ENCODE measurements around the gene POLR3A. TPM values are rescaled to one million over a fixed set of nuclear protein-coding genes. Genes with fewer than 3 reads are reported as not detected.
A peak's percentile ranks its signal among the peaks of the same experiment; 100 is the strongest.

Gene POLR3A
- polyA plus RNA-seq, 1 of the 3 experiments (the other 2 are of a cell fraction): 10.8 TPM

DNA sequence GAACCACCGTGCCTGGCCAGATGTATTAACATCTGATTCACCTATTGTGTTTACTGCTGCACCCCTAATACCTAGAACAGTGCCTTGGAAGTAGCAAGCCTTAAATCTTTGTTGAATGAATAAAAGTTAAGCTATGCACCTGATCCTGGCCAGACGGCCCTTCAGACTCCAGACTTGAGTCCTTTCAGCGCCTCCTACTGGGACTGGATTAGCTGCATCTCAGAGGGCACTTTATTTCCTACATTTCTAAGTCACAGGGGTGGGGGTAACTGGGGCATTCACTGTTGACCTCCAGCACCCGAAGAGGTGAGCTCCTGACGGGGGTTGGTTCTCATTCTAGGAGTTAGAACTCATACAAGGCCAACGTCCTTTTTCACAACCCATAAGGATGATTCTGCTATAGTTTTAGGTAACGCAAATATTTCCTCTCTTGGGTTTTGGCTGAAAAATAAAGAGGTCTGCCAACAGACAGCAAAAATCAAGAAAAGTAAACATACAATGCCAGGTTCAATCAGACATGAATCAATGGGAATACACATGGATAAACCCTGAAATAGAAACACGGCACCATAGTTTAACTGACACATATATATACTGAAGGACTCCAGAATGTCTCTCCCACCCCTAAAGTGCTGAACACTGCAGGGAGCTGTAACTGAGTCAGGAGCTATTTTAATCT lies 54.8 kb downstream of the POLR3A start:
- ChIA-PET POLR2A (no interaction called here), CTCF (interaction anchor here (0.6 to 2.7 kb wide), 8 partner anchors 8 to 132 kb away, joined by 3 to 11 read pairs (median 4); no protein-coding TSS in a partner anchor)
- Histone ChIP-seq H3K36me3 (replicated peaks in 1 of 2; ENCODE audit: control insufficient read depth in 1 of 2, insufficient read depth in 2 of 2, low read length in 1 of 2) (peaks cover 31 to 35% of the 10 kb centered on the region in 2 experiments), H4K20me1 (ENCODE audit: insufficient read depth) (no peaks in the 10 kb centered on the region), H3K9ac (no peak overlapping the region), H3K9me3 (no peaks in the 10 kb centered on the region), H2AFZ (ENCODE audit: low read depth) (no peak overlapping the region), H3K9me2 (no peaks in the 10 kb centered on the region), H3K4me1 (ENCODE audit: control insufficient read depth in 1 of 2, insufficient read depth in 2 of 2, low read depth in 1 of 2, low read length in 1 of 2) (peaks cover 8 to 10% of the 10 kb centered on the region in 2 experiments; a peak in 3 of 4 replicates), H3K27ac (ENCODE audit: low read depth in 2 of 2, low read length in 1 of 2) (no peak overlapping the region; a peak in 1 of 4 replicates), H3F3A (replicated peaks; ENCODE audit: insufficient read depth) (peaks cover 19% of the 10 kb centered on the region), H3K27me3 (ENCODE audit: insufficient read depth) (no peaks in the 10 kb centered on the region), H3K4me3 (ENCODE audit: low read depth in 2 of 2, low read length in 1 of 2) (no peak overlapping the region), H3K79me2 (ENCODE audit: insufficient read depth) (no peaks in the 10 kb centered on the region), H3K4me2 (no peak overlapping the region)
- peak; percentile 33 for DNase-seq
- WGBS (ENCODE audit: low lambda C conversion rate): 80% methylated on average over 8 of the region's 8 CpGs
- TF ChIP-seq EP300 (IDR thresholded peaks at IDR 0.05; ENCODE audit: borderline replicate concordance in 1 of 2, low read depth in 1 of 2, low read length in 1 of 2) (no peak), RAD21 (IDR thresholded peaks at IDR 0.05; ENCODE audit: low read length) (peak; percentile 59), SMC3 (IDR thresholded peaks at IDR 0.05; ENCODE audit: low read depth, low read length) (peak; percentile 38; the same call in 1 of the 2 replicates)
- TF ChIP-seq, protein P1, sequence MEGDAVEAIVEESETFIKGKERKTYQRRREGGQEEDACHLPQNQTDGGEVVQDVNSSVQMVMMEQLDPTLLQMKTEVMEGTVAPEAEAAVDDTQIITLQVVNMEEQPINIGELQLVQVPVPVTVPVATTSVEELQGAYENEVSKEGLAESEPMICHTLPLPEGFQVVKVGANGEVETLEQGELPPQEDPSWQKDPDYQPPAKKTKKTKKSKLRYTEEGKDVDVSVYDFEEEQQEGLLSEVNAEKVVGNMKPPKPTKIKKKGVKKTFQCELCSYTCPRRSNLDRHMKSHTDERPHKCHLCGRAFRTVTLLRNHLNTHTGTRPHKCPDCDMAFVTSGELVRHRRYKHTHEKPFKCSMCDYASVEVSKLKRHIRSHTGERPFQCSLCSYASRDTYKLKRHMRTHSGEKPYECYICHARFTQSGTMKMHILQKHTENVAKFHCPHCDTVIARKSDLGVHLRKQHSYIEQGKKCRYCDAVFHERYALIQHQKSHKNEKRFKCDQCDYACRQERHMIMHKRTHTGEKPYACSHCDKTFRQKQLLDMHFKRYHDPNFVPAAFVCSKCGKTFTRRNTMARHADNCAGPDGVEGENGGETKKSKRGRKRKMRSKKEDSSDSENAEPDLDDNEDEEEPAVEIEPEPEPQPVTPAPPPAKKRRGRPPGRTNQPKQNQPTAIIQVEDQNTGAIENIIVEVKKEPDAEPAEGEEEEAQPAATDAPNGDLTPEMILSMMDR (IDR thresholded peaks at IDR 0.05): peak; percentile 56

- Histone ChIP-seq H3K9me2 (no peaks in the 10 kb centered on the region), H4K20me1 (ENCODE audit: insufficient read depth) (no peaks in the 10 kb centered on the region), H3K27ac (ENCODE audit: low read depth in 2 of 2, low read length in 1 of 2) (no peak overlapping the region), H2AFZ (ENCODE audit: low read depth) (no peak overlapping the region), H3K9ac (no peak overlapping the region), H3K4me1 (ENCODE audit: control insufficient read depth in 1 of 2, insufficient read depth in 2 of 2, low read depth in 1 of 2, low read length in 1 of 2) (peaks cover 10 to 16% of the 10 kb centered on the region in 2 experiments; a peak in 3 of 4 replicates), H3K9me3 (no peaks in the 10 kb centered on the region), H3K4me3 (ENCODE audit: low read depth in 2 of 2, low read length in 1 of 2) (no peak overlapping the region), H3K36me3 (replicated peaks in 1 of 2; ENCODE audit: control insufficient read depth in 1 of 2, insufficient read depth in 2 of 2, low read length in 1 of 2) (peaks cover 21 to 27% of the 10 kb centered on the region in 2 experiments), H3K4me2 (no peak overlapping the region), H3K27me3 (ENCODE audit: insufficient read depth) (no peaks in the 10 kb centered on the region), H3K79me2 (ENCODE audit: insufficient read depth) (no peaks in the 10 kb centered on the region), H3F3A (replicated peaks; ENCODE audit: insufficient read depth) (peaks cover 19% of the 10 kb centered on the region)
- ChIA-PET POLR2A (no interaction called here), CTCF (interaction anchor here (0.8 to 2.7 kb wide), 4 partner anchors 10 to 126 kb away, joined by 3 to 11 read pairs (median 4); no protein-coding TSS in a partner anchor)
- DNase-seq: no peak
- TF ChIP-seq POLR2AphosphoS5 (IDR thresholded peaks at IDR 0.05; ENCODE audit: low read depth, low read length) (no peak), EP300 (IDR thresholded peaks at IDR 0.05; ENCODE audit: borderline replicate concordance in 1 of 2, low read depth in 1 of 2, low read length in 1 of 2) (no peak), GABPA (IDR thresholded peaks at IDR 0.05; ENCODE audit: low read depth) (no peak), RFX5 (IDR thresholded peaks at IDR 0.05; ENCODE audit: low read length) (no peak), TAF1 (IDR thresholded peaks at IDR 0.05; ENCODE audit: borderline replicate concordance, low read depth, low read length) (no peak), GATA2 (CRISPR knock-in tag; IDR thresholded peaks at IDR 0.05) (no peak), MAX (IDR thresholded peaks at IDR 0.05; ENCODE audit: low read depth) (no peak)
- TF ChIP-seq, protein P2, sequence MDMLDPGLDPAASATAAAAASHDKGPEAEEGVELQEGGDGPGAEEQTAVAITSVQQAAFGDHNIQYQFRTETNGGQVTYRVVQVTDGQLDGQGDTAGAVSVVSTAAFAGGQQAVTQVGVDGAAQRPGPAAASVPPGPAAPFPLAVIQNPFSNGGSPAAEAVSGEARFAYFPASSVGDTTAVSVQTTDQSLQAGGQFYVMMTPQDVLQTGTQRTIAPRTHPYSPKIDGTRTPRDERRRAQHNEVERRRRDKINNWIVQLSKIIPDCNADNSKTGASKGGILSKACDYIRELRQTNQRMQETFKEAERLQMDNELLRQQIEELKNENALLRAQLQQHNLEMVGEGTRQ (IDR thresholded peaks at IDR 0.05; ENCODE audit: borderline replicate concordance, low read depth, low read length): no peak
- TF ChIP-seq, protein P3, sequence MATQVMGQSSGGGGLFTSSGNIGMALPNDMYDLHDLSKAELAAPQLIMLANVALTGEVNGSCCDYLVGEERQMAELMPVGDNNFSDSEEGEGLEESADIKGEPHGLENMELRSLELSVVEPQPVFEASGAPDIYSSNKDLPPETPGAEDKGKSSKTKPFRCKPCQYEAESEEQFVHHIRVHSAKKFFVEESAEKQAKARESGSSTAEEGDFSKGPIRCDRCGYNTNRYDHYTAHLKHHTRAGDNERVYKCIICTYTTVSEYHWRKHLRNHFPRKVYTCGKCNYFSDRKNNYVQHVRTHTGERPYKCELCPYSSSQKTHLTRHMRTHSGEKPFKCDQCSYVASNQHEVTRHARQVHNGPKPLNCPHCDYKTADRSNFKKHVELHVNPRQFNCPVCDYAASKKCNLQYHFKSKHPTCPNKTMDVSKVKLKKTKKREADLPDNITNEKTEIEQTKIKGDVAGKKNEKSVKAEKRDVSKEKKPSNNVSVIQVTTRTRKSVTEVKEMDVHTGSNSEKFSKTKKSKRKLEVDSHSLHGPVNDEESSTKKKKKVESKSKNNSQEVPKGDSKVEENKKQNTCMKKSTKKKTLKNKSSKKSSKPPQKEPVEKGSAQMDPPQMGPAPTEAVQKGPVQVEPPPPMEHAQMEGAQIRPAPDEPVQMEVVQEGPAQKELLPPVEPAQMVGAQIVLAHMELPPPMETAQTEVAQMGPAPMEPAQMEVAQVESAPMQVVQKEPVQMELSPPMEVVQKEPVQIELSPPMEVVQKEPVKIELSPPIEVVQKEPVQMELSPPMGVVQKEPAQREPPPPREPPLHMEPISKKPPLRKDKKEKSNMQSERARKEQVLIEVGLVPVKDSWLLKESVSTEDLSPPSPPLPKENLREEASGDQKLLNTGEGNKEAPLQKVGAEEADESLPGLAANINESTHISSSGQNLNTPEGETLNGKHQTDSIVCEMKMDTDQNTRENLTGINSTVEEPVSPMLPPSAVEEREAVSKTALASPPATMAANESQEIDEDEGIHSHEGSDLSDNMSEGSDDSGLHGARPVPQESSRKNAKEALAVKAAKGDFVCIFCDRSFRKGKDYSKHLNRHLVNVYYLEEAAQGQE (IDR thresholded peaks at IDR 0.05; ENCODE audit: low read depth, low read length): no peak
- WGBS (ENCODE audit: low lambda C conversion rate): 92% methylated on average over 5 of the region's 5 CpGs
Observed at GRCh38 chr10:77973276-77973675, 56.0 kb downstream of the POLR3A start.

All from SK-N-SH (cell line).